ENCODE measurements around the gene DLST.

DNA sequence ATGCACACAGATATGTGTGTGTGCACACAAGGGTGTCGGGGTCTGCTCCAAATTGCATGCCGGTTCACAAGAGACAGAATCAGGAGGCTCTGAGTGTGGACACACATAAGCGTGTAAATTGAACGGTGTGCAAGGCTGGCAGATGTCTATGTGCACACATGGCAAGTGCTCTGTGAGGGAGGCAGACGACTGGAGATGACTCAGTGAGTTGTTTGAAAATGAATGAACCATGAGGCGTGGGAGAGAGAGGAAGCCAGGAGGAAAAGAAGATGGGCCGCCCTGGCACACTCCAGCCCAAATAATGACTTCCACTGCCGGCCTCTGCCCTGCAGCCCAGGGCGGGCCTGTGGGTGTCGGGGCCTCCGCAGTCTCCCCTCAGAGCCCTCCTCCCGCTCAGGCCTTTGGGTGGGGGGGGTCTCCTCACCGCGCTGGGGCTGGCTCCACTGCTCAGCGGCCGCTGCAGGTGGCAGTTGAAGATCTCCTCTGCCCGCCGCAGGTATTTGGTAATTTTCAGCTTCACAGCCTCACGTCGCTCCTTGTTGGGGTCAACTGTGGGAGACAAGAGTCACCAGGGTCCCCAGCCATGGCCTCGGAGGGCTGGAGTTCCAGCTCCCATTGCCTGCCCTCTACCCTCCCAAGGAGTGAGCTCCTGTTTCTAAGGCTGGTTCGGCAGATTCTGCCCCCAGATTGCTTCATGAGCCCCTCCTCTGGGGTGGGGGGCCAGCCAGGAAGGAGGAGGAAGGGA lies 37.9 kb downstream of the DLST start:
- TF ChIP-seq POLR2A (IDR thresholded peaks at IDR 0.05) = no peak
- TF ChIP-seq, protein P1, sequence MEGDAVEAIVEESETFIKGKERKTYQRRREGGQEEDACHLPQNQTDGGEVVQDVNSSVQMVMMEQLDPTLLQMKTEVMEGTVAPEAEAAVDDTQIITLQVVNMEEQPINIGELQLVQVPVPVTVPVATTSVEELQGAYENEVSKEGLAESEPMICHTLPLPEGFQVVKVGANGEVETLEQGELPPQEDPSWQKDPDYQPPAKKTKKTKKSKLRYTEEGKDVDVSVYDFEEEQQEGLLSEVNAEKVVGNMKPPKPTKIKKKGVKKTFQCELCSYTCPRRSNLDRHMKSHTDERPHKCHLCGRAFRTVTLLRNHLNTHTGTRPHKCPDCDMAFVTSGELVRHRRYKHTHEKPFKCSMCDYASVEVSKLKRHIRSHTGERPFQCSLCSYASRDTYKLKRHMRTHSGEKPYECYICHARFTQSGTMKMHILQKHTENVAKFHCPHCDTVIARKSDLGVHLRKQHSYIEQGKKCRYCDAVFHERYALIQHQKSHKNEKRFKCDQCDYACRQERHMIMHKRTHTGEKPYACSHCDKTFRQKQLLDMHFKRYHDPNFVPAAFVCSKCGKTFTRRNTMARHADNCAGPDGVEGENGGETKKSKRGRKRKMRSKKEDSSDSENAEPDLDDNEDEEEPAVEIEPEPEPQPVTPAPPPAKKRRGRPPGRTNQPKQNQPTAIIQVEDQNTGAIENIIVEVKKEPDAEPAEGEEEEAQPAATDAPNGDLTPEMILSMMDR (IDR thresholded peaks at IDR 0.05) = no peak

Data from sigmoid colon (tissue), 3 donors.